Measurements from ENCODE around the gene HCFC2.

GRCh38 chr12:104050436-104050835, 13.9 kb upstream of the HCFC2 start:
- no peak for TF ChIP-seq CTCF (IDR thresholded peaks at IDR 0.05; ENCODE audit: borderline replicate concordance, extremely low read depth, low read length, poor library complexity, severe bottlenecking)
- no peak for TF ChIP-seq EZH2 (IDR thresholded peaks at IDR 0.05; ENCODE audit: borderline replicate concordance, low read depth, low read length, severe bottlenecking)
